ENCODE data around the gene FUT8. TPM values are rescaled to one million over a fixed set of nuclear protein-coding genes. Genes with fewer than 3 reads are reported as not detected.

FUT8 gene
- total RNA-seq, 1 experiment from 2014 or later: 129 TPM

DNA sequence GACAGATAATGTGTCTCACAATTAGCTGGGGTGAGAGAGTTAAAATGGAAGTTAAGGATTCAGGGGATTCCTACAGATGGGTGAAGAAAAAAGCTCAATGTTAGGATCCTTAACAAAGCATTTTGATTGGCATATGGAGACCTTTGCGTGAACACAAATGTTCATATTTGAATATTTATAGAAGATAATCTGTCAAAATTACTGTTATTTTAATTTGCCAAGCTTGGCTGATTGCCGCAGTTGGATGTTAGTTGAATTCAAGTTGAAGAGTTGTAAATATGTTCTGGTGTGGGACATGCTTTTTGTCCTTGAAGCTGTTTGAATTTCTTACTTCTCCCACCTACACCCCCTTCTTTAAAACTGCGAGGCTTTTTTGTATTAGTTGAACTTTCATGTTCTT is 91.2 kb downstream of the FUT8 start:
- Mint-ChIP-seq H3K36me3 (ENCODE audit: insufficient read depth, unreplicated experiment) (no peaks in the 10 kb centered on the region), H3K27ac (ENCODE audit: unreplicated experiment) (no peak overlapping the region), H3K4me1 (ENCODE audit: low read depth, unreplicated experiment) (peaks cover 25% of the 10 kb centered on the region), H3K27me3 (ENCODE audit: unreplicated experiment) (no peaks in the 10 kb centered on the region), H3K9me3 (ENCODE audit: low read depth, unreplicated experiment) (peaks cover 4% of the 10 kb centered on the region), H3K4me3 (ENCODE audit: low read depth, unreplicated experiment) (no peak overlapping the region)
- no peak for DNase-seq
- intact Hi-C loops (cut with micrococcal nuclease; ENCODE audit: unreplicated experiment): no loop called here
- TF ChIP-seq, protein P1, sequence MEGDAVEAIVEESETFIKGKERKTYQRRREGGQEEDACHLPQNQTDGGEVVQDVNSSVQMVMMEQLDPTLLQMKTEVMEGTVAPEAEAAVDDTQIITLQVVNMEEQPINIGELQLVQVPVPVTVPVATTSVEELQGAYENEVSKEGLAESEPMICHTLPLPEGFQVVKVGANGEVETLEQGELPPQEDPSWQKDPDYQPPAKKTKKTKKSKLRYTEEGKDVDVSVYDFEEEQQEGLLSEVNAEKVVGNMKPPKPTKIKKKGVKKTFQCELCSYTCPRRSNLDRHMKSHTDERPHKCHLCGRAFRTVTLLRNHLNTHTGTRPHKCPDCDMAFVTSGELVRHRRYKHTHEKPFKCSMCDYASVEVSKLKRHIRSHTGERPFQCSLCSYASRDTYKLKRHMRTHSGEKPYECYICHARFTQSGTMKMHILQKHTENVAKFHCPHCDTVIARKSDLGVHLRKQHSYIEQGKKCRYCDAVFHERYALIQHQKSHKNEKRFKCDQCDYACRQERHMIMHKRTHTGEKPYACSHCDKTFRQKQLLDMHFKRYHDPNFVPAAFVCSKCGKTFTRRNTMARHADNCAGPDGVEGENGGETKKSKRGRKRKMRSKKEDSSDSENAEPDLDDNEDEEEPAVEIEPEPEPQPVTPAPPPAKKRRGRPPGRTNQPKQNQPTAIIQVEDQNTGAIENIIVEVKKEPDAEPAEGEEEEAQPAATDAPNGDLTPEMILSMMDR (IDR thresholded peaks at IDR 0.05; ENCODE audit: unreplicated experiment): no peak
- no TSS peak for BruUV-seq (replicated peaks)
- CTCF ChIA-PET: no interaction called here

DNA sequence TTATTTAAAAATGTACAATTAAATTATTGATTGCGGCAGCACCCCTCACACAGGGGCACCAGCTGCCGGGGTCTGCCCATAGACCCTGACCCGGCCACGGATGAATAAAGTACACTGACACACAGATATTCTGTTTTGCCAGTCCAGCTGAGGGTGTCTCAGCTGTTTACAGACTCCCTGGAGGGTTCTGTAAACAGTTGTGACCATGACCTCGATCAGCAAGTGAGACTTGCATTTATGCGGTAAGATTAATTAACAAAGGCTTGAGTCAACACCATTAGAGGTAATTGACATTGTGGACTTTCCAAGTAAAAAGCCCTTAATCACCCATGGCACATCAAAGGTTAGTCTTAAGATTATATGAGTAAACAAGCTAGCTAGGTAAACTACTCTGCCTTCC is 94.3 kb downstream of the FUT8 start:
- TF ChIP-seq, protein P1 (IDR thresholded peaks at IDR 0.05; ENCODE audit: unreplicated experiment): no peak
- Mint-ChIP-seq H3K4me1 (ENCODE audit: low read depth, unreplicated experiment) (peaks cover 11% of the 10 kb centered on the region), H3K36me3 (ENCODE audit: insufficient read depth, unreplicated experiment) (no peaks in the 10 kb centered on the region), H3K27ac (ENCODE audit: unreplicated experiment) (no peak overlapping the region), H3K4me3 (ENCODE audit: low read depth, unreplicated experiment) (no peak overlapping the region), H3K27me3 (ENCODE audit: unreplicated experiment) (no peaks in the 10 kb centered on the region), H3K9me3 (ENCODE audit: low read depth, unreplicated experiment) (peaks cover 4% of the 10 kb centered on the region)
- intact Hi-C loops (cut with micrococcal nuclease; ENCODE audit: unreplicated experiment): no loop called here
- no peak for DNase-seq
- CTCF ChIA-PET: no interaction called here
- BruUV-seq (replicated peaks): no TSS peak

DNA sequence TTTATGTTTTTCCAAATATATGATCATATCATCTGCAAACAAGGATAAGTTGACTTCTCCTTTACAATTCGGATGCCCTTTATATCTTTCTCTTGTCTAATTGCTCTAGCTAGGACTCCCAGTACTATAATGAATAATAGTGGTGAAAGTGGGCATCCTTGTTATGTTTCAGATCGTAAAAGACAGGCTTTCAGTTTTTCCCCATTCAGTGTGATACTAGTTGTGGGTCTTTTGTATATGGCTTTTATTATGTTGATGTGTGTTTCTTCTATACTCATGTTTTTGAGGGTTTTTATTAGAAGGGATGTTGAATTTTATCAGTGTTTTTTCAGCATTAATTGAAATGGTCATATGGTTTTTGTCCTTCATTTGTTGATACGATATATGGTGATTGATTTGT is 97.3 kb downstream of the FUT8 start:
- Mint-ChIP-seq H3K27me3 (ENCODE audit: unreplicated experiment) (no peaks in the 10 kb centered on the region), H3K36me3 (ENCODE audit: insufficient read depth, unreplicated experiment) (no peaks in the 10 kb centered on the region), H3K9me3 (ENCODE audit: low read depth, unreplicated experiment) (peaks cover 4% of the 10 kb centered on the region), H3K4me1 (ENCODE audit: low read depth, unreplicated experiment) (no peaks in the 10 kb centered on the region), H3K4me3 (ENCODE audit: low read depth, unreplicated experiment) (no peak overlapping the region), H3K27ac (ENCODE audit: unreplicated experiment) (no peak overlapping the region)
- CTCF ChIA-PET: no interaction called here
- TF ChIP-seq, protein P1 (IDR thresholded peaks at IDR 0.05; ENCODE audit: unreplicated experiment): no peak
- no peak for DNase-seq
- BruUV-seq (replicated peaks): no TSS peak
- intact Hi-C loops (cut with micrococcal nuclease; ENCODE audit: unreplicated experiment): no loop called here

DNA sequence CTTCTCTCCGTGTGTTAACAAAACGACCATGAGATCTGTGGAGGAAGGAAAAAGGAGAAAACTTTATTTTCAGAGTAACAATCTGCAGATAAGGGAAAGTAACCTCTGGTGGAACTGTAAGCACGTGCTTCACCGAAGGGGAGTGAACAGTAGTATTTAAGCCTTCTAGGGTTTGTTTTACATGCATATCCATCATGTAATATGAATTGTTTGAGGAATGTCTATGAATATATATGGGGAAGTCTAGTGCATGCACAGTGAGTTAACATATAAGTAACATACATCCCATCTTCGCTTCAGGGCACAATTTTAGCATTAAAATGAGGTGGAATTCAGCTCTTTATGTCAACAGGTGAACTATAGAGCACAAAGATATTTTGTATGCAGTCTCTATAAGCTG is 101.1 kb downstream of the FUT8 start:
- CTCF ChIA-PET: no interaction called here
- Mint-ChIP-seq H3K27me3 (ENCODE audit: unreplicated experiment) (no peaks in the 10 kb centered on the region), H3K27ac (ENCODE audit: unreplicated experiment) (peak overlapping the region; percentile 27), H3K9me3 (ENCODE audit: low read depth, unreplicated experiment) (no peaks in the 10 kb centered on the region), H3K36me3 (ENCODE audit: insufficient read depth, unreplicated experiment) (no peaks in the 10 kb centered on the region), H3K4me3 (ENCODE audit: low read depth, unreplicated experiment) (no peak overlapping the region), H3K4me1 (ENCODE audit: low read depth, unreplicated experiment) (no peaks in the 10 kb centered on the region)
- DNase-seq: no peak
- TF ChIP-seq, protein P1 (IDR thresholded peaks at IDR 0.05; ENCODE audit: unreplicated experiment): no peak
- intact Hi-C loops (cut with micrococcal nuclease; ENCODE audit: unreplicated experiment): no loop called here
- BruUV-seq (replicated peaks): no TSS peak

All from Calu3 (cell line).